Chondrocyte (in vitro differentiated cells): ENCODE results near the gene PCYOX1L. TPM values are rescaled to one million over a fixed set of nuclear protein-coding genes. Genes with fewer than 3 reads are reported as not detected.

ENCODE experiments used
- DNase-seq: peaks from one replicate; pipeline ENCODE4 v3.0.0; 2021; ENCODE audit warnings: mixed read lengths, low spot score
- H3K27ac Mint-ChIP-seq: one replicate; pipeline ENCODE4 v1.8.0; 2021; ENCODE audit warnings: mild to moderate bottlenecking, moderate library complexity, mixed read lengths; ENCODE audit not compliant: unreplicated experiment
- H3K27me3 Mint-ChIP-seq: 2 replicates; pipeline ENCODE4 v1.8.0; 2021; ENCODE audit warnings: low read depth, mixed read lengths
- H3K36me3 Mint-ChIP-seq: 2 replicates; pipeline ENCODE4 v1.8.0; 2021; ENCODE audit warnings: low read depth, mixed read lengths
- H3K4me1 Mint-ChIP-seq: 2 replicates; pipeline ENCODE4 v1.8.0; 2021; ENCODE audit warnings: low read depth, mild to moderate bottlenecking, mixed read lengths
- H3K4me3 Mint-ChIP-seq: one replicate; pipeline ENCODE4 v1.8.0; 2021; ENCODE audit warnings: mild to moderate bottlenecking, moderate library complexity, mixed read lengths; ENCODE audit not compliant: unreplicated experiment
- H3K9me3 Mint-ChIP-seq: 2 replicates; pipeline ENCODE4 v1.8.0; 2021; ENCODE audit warnings: low read depth, mixed read lengths
- total RNA-seq: library from RNA; stranded (reverse); gene quantifications from 3 replicates; pipeline ENCODE4 v1.2.1, GENCODE V29; 2021
- TF ChIP-seq, protein P1 (sequence below): fragments of 200-600 bp; sonication (generic); IDR thresholded peaks from 2 replicates; pipeline ENCODE4 v1.5.0; 2021; ENCODE audit warnings: antibody characterized with exemption, mild to moderate bottlenecking, moderate library complexity

The PCYOX1L gene
- total RNA-seq, 1 donor from 2014 or later = 7.1 TPM

DNA sequence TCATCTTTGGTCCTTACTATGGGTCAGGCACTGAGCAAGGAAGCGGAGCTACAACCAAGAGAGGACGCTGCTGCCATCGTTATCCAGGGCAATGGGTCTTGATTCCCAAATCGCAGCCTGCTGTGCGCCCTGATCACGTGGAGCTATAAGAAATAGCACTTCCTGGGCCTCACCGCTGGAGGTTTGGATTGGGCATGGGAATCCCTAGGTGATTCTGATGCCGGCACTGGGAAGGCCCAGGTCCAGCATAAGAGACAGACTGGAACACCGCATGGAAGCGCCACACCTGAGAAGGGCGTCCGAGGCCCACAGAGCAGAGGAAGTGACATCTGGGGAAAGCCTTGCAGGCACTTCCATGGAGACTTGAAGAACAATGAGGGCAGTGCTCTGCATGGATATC lies 18.3 kb downstream of the PCYOX1L start:
- no peaks in the 10 kb centered on the region for H3K27me3 Mint-ChIP-seq
- no peaks in the 10 kb centered on the region for H3K36me3 Mint-ChIP-seq
- H3K4me1 Mint-ChIP-seq = peaks cover 43% of the 10 kb centered on the region
- H3K27ac Mint-ChIP-seq = no peak overlapping the region
- DNase-seq = no peak
- H3K9me3 Mint-ChIP-seq = no peaks in the 10 kb centered on the region
- TF ChIP-seq, protein P1, sequence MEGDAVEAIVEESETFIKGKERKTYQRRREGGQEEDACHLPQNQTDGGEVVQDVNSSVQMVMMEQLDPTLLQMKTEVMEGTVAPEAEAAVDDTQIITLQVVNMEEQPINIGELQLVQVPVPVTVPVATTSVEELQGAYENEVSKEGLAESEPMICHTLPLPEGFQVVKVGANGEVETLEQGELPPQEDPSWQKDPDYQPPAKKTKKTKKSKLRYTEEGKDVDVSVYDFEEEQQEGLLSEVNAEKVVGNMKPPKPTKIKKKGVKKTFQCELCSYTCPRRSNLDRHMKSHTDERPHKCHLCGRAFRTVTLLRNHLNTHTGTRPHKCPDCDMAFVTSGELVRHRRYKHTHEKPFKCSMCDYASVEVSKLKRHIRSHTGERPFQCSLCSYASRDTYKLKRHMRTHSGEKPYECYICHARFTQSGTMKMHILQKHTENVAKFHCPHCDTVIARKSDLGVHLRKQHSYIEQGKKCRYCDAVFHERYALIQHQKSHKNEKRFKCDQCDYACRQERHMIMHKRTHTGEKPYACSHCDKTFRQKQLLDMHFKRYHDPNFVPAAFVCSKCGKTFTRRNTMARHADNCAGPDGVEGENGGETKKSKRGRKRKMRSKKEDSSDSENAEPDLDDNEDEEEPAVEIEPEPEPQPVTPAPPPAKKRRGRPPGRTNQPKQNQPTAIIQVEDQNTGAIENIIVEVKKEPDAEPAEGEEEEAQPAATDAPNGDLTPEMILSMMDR = no peak
- no peak overlapping the region for H3K4me3 Mint-ChIP-seq

DNA sequence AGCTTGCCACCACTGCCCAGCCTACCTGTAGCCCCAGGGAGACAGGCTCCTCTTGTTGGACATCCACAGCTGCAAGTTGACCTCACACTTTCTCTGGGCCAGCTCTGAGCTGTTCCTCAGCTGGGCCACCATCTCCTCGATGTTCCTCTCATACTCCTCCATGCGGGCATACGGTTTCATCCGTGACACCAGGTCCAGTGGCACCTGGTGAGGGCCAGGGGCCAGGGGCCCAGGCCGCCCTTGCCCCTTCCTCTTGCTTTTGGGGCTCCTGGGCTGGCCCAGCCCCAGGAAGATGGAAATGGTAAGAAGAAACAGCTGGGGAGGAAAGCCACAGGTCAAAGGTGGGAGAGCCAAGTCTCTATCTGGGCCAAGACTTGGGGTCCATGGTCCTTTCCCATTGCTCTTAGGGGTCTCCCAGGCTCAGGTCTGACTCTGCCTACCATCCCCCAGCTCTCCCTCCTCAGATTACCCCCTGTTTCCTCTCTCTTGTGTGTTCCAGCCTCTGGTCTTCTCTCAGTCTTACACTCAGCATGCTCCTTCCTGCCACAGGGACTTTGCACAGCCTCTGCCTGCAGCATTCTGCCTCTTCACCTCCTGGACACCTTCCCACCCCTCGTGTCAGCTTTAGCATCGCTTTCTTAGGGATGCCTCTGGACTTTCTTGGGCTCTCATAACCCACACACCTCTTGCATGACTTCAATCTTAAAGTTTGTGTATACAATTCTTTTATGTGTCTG lies 19.0 kb downstream of the PCYOX1L start:
- H3K9me3 Mint-ChIP-seq = no peaks in the 10 kb centered on the region
- peaks cover 44% of the 10 kb centered on the region for H3K4me1 Mint-ChIP-seq
- TF ChIP-seq, protein P1 = no peak
- no peak for DNase-seq
- no peaks in the 10 kb centered on the region for H3K36me3 Mint-ChIP-seq
- H3K27me3 Mint-ChIP-seq = no peaks in the 10 kb centered on the region
- no peak overlapping the region for H3K27ac Mint-ChIP-seq
- H3K4me3 Mint-ChIP-seq = no peak overlapping the region

DNA sequence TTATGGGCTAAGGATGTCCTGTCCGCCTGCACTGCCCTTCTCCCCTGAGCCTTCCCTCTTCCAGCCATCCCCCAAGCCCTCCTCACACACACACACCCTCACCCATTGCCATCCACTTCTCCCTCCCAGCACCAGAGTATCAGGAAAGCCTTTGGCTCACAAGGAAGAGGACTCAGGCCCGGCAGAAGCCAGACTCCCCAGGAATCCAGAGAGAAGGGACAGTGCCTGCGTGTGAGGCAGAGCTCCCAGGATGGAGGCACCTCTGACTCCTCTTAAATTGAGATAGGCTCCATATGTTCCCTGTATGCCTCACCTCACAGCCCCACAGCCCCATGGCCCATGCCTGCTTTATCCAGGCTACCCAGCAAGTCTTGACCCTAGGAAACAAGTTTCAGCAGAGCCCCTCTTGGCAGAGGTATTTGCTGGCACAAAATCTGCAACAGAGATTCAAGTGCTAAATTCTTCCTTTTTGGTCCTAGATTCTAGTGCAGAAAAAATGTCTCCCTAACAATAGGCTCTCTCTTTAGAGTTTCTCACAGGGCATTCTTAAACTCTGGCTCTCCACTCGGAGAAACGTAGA lies 20.5 kb downstream of the PCYOX1L start:
- Mint-ChIP-seq H3K27me3 (no peaks in the 10 kb centered on the region), H3K4me1 (peaks cover 52% of the 10 kb centered on the region), H3K36me3 (no peaks in the 10 kb centered on the region), H3K27ac (peak overlapping the region; percentile 53), H3K4me3 (no peak overlapping the region), H3K9me3 (no peaks in the 10 kb centered on the region)
- no peak for DNase-seq
- TF ChIP-seq, protein P1 = no peak

DNA sequence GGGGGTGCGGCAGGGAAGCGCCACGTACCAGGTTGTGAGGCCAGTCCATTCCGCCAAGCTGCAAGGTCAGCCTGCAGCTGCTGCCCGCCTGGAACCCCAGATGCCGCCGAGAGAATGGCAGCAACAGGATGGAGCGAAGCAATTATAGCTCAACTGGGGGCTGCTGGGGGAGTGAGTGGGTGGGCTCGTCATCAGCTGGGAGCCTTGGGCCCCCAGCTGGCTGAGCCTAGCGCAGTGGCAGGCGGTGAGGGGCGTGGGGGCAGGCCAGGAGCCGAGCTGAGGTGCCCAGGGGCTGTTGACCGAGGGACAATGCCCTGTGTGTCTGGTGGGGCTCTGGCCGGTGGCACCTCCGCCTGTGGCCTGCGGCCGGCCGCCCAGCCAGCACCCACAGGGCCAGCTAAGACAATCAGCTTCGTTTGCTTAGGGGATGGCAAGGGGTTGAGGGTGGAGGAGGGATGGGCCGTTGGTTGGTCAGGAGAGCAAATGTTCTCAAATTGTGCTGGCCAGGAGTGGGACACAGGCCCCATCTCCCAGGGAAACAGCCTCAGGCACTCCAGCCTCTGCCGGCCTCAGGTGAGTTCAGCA lies 21.4 kb downstream of the PCYOX1L start, which contains the start of gene IL17B:
IL17B (minus strand) TSS at position 116 of the 585 bp plus-strand sequence; CDS start at position 49, 67 bp downstream.
- Mint-ChIP-seq H3K4me3 (no peak within 1 kb of the TSS), H3K27me3 (no peaks in the 10 kb centered on the region), H3K27ac (peak within 1 kb of the TSS; percentile 76), H3K4me1 (peaks cover 62% of the 10 kb centered on the region), H3K36me3 (no peaks in the 10 kb centered on the region), H3K9me3 (no peaks in the 10 kb centered on the region)
- no peak for DNase-seq
- TF ChIP-seq, protein P1 = no peak

DNA sequence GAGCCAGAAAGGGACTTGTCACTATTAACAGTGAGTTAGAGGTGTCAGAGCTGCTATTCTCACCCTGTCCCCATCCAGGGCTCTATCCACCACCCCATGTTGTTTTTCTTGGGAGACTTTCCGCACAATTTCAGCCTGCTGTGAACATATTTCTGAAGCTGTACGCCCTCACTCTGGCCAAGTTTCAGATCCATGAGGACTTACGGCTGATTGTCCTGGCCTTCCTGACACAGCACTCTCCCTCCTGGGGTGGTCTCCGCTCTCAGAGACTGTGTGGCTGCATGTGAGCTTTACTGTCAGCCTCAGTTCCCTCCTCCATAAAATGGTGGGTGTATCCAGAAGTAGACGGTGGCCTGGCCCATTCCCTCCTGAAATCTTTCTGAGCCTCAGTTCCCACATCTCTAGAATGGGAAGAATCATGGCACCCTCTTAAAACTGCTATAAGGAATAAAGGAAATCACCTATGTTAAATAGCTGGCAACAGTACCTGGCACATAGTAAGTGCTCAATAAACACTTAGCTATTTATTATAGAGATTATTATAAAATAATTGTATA lies 22.1 kb downstream of the PCYOX1L start:
- peaks cover 66% of the 10 kb centered on the region for H3K4me1 Mint-ChIP-seq
- TF ChIP-seq, protein P1 = no peak
- no peaks in the 10 kb centered on the region for H3K9me3 Mint-ChIP-seq
- DNase-seq = no peak
- no peak overlapping the region for H3K4me3 Mint-ChIP-seq
- H3K36me3 Mint-ChIP-seq = no peaks in the 10 kb centered on the region
- no peaks in the 10 kb centered on the region for H3K27me3 Mint-ChIP-seq
- H3K27ac Mint-ChIP-seq = peak overlapping the region; percentile 76
